ENCODE results near the gene PEX26.
"Not testable (repeated sequence)": the region's sequence is repeated elsewhere in the genome, so short reads cannot be mapped to it uniquely, and the experiment has no call there.

PEX26 gene

GRCh38 chr22:18077639-18078328 lies at the start of gene PEX26:
Gene PEX26 (plus strand): TSS chr22:18077990. CDS start chr22:18078377, 387 bp downstream.
- peak; percentile 95 for DNase-seq

GRCh38 chr22:18028817-18029527 lies 48.8 kb upstream of the PEX26 start:
- no peak for DNase-seq

- no peak for DNase-seq
Observed at GRCh38 chr22:18029686-18030267, 48.0 kb upstream of the PEX26 start.

- no peak for DNase-seq
Observed at GRCh38 chr22:18031695-18032454, 45.9 kb upstream of the PEX26 start.

- no peak for DNase-seq
Observed at GRCh38 chr22:18032455-18033101, 45.2 kb upstream of the PEX26 start.

- DNase-seq = no peak
Observed at GRCh38 chr22:18033204-18033998, 44.4 kb upstream of the PEX26 start.

GRCh38 chr22:18034076-18034475 lies 43.7 kb upstream of the PEX26 start:
- no peak for DNase-seq

GRCh38 chr22:18035751-18036150 lies 42.0 kb upstream of the PEX26 start:
- DNase-seq = no peak

GRCh38 chr22:18040898-18041297 lies 36.9 kb upstream of the PEX26 start:
- not testable (repeated sequence) for DNase-seq

- no peak for DNase-seq
Observed at GRCh38 chr22:18042685-18043084, 35.1 kb upstream of the PEX26 start.

GRCh38 chr22:18044548-18045271 lies 33.1 kb upstream of the PEX26 start:
- DNase-seq = no peak

GRCh38 chr22:18045794-18046193 lies 32.0 kb upstream of the PEX26 start:
- no peak for DNase-seq

- no peak for DNase-seq
Observed at GRCh38 chr22:18048041-18048440, 29.7 kb upstream of the PEX26 start.

- DNase-seq = no peak
Observed at GRCh38 chr22:18048441-18048898, 29.3 kb upstream of the PEX26 start.

- DNase-seq = no peak
Observed at GRCh38 chr22:18050065-18050464, 27.7 kb upstream of the PEX26 start.

- not testable (repeated sequence) for DNase-seq
Observed at GRCh38 chr22:18051113-18051512, 26.7 kb upstream of the PEX26 start.

- DNase-seq = not testable (repeated sequence)
Observed at GRCh38 chr22:18053216-18053946, 24.4 kb upstream of the PEX26 start.

- DNase-seq = no peak
Observed at GRCh38 chr22:18055619-18056160, 22.1 kb upstream of the PEX26 start.

GRCh38 chr22:18056161-18056666 lies 21.6 kb upstream of the PEX26 start:
- DNase-seq = no peak
